OCI-LY1 (cell line): ENCODE data around the gene LDLR.

Source experiments
- CTCF ChIP-seq: fragments of 200-600 bp; sonication (generic), shearing (Covaris generic); IDR thresholded peaks from 2 replicates; pipeline ENCODE4 v1.5.1; 2017; ENCODE audit warnings: mild to moderate bottlenecking, antibody characterized with exemption, low read length, moderate library complexity, mixed read lengths
- EZH2 ChIP-seq: fragments of 200-600 bp; sonication (generic), shearing (Covaris generic); IDR thresholded peaks from 2 replicates; pipeline ENCODE4 v1.8.0; 2017; ENCODE audit warnings: borderline replicate concordance, mixed run types, mild to moderate bottlenecking, antibody characterized with exemption, low read length, moderate library complexity, mixed read lengths

GRCh38 chr19:11054200-11054599, 35.1 kb upstream of the LDLR start:
- TF ChIP-seq CTCF (no peak), EZH2 (no peak)
